SK-N-MC (cell line): ENCODE data around the gene SUSD4.
"Not testable (repeated sequence)": the region's sequence is repeated elsewhere in the genome, so short reads cannot be mapped to it uniquely, and the experiment has no call there.

ENCODE experiments used
- DNase-seq: peaks from one replicate; pipeline ENCODE4 v3.0.0-alpha.2; 2011; ENCODE audit warnings: low read depth, low spot score
- H3K27ac ChIP-seq: fragments of 200-600 bp; sonication (generic); 2 replicates; pipeline ENCODE4 v1.5.1; 2016; ENCODE audit warnings: mixed run types
- H3K36me3 ChIP-seq: fragments of 200-600 bp; sonication (generic); 2 replicates; pipeline ENCODE4 v1.6.1; 2017; ENCODE audit warnings: antibody characterized with exemption, low read length, mixed read lengths; ENCODE audit not compliant: insufficient read depth
- H3K4me3 ChIP-seq: fragments of 200-600 bp; sonication (generic); 2 replicates; pipeline ENCODE4 v1.5.1; 2016
- H3K9ac ChIP-seq: fragments of 200-600 bp; sonication (generic); 2 replicates; pipeline ENCODE4 v1.8.0; 2017; ENCODE audit warnings: mixed run types, mixed read lengths; ENCODE audit not compliant: insufficient read length
- H3K9me3 ChIP-seq: fragments of 200-600 bp; sonication (generic); 2 replicates; pipeline ENCODE4 v1.6.1; 2017; ENCODE audit warnings: low read depth, mild to moderate bottlenecking, antibody characterized with exemption, low read length, moderate library complexity, mixed read lengths
- EZH2 ChIP-seq: fragments of 200-600 bp; sonication (generic); IDR thresholded peaks from one replicate; pipeline ENCODE4 v1.6.1; 2017; ENCODE audit warnings: antibody characterized with exemption
- FOXP2 ChIP-seq: optimal IDR thresholded peaks from 2 replicates; pipeline ENCODE3; 2011; ENCODE audit warnings: mild to moderate bottlenecking, moderate library complexity; ENCODE audit not compliant: insufficient read depth; ENCODE audit errors: extremely low read length, control extremely low read depth
- POLR2AphosphoS5 ChIP-seq: IDR thresholded peaks from 2 replicates; pipeline ENCODE4 v1.6.1; 2012; ENCODE audit warnings: mild to moderate bottlenecking, low read depth, low read length, borderline replicate concordance

The SUSD4 gene

GRCh38 chr1:223261914-223262313 lies 102.1 kb downstream of the SUSD4 start:
- TF ChIP-seq FOXP2 (no peak), POLR2AphosphoS5 (no peak), EZH2 (no peak)
- Histone ChIP-seq H3K9me3 (no peaks in the 10 kb centered on the region), H3K27ac (no peak overlapping the region)

GRCh38 chr1:223260712-223261111 lies 103.3 kb downstream of the SUSD4 start:
- DNase-seq, result no peak
- H3K9ac ChIP-seq, result no peak overlapping the region
- H3K27ac ChIP-seq, result no peak overlapping the region
- TF ChIP-seq EZH2, result no peak
- TF ChIP-seq POLR2AphosphoS5, result no peak
- TF ChIP-seq FOXP2, result no peak
- H3K4me3 ChIP-seq, result no peak overlapping the region
- H3K9me3 ChIP-seq, result no peaks in the 10 kb centered on the region
- no peaks in the 10 kb centered on the region for H3K36me3 ChIP-seq

More at GRCh38 chr1:223261914-223262313, 102.1 kb downstream of the SUSD4 start:
- no peaks in the 10 kb centered on the region for H3K36me3 ChIP-seq
- H3K9ac ChIP-seq, result no peak overlapping the region
- no peak for DNase-seq
- H3K4me3 ChIP-seq, result no peak overlapping the region

- H3K27ac ChIP-seq, result no peak overlapping the region
- H3K36me3 ChIP-seq, result no peaks in the 10 kb centered on the region
- H3K9ac ChIP-seq, result no peak overlapping the region
- DNase-seq, result no peak
- TF ChIP-seq POLR2AphosphoS5, result no peak
- TF ChIP-seq EZH2, result no peak
- no peak for TF ChIP-seq FOXP2
- no peaks in the 10 kb centered on the region for H3K9me3 ChIP-seq
- no peak overlapping the region for H3K4me3 ChIP-seq
Observed at GRCh38 chr1:223259462-223259861, 104.5 kb downstream of the SUSD4 start.

GRCh38 chr1:223258751-223259198 lies 105.2 kb downstream of the SUSD4 start:
- Histone ChIP-seq H3K27ac (no peak overlapping the region), H3K36me3 (no peaks in the 10 kb centered on the region), H3K4me3 (no peak overlapping the region), H3K9me3 (no peaks in the 10 kb centered on the region), H3K9ac (no peak overlapping the region)
- no peak for TF ChIP-seq EZH2
- no peak for DNase-seq

GRCh38 chr1:223257856-223258550 lies 106.0 kb downstream of the SUSD4 start:
- Histone ChIP-seq H3K27ac (no peak overlapping the region), H3K9ac (no peak overlapping the region), H3K4me3 (no peak overlapping the region), H3K36me3 (no peaks in the 10 kb centered on the region), H3K9me3 (no peaks in the 10 kb centered on the region)
- TF ChIP-seq FOXP2, result no peak
- no peak for TF ChIP-seq POLR2AphosphoS5
- no peak for TF ChIP-seq EZH2
- no peak for DNase-seq

- no peak for DNase-seq
- H3K27ac ChIP-seq, result no peak overlapping the region
Observed at GRCh38 chr1:223256034-223256433, 107.9 kb downstream of the SUSD4 start.

GRCh38 chr1:223253916-223254315 lies 110.1 kb downstream of the SUSD4 start:
- no peak for DNase-seq
- H3K27ac ChIP-seq, result no peak overlapping the region

More at GRCh38 chr1:223256034-223256433, 107.9 kb downstream of the SUSD4 start:
- TF ChIP-seq EZH2 (no peak), FOXP2 (no peak), POLR2AphosphoS5 (no peak)
- Histone ChIP-seq H3K9ac (no peak overlapping the region), H3K4me3 (no peak overlapping the region), H3K36me3 (no peaks in the 10 kb centered on the region), H3K9me3 (no peaks in the 10 kb centered on the region)

GRCh38 chr1:223251387-223251786 lies 112.6 kb downstream of the SUSD4 start:
- not testable (repeated sequence) for H3K9ac ChIP-seq

More at GRCh38 chr1:223253916-223254315, 110.1 kb downstream of the SUSD4 start:
- no peak for TF ChIP-seq POLR2AphosphoS5
- TF ChIP-seq EZH2, result no peak
- no peak for TF ChIP-seq FOXP2
- H3K9me3 ChIP-seq, result no peaks in the 10 kb centered on the region
- H3K36me3 ChIP-seq, result no peaks in the 10 kb centered on the region
- H3K4me3 ChIP-seq, result no peak overlapping the region
- no peak overlapping the region for H3K9ac ChIP-seq

GRCh38 chr1:223250632-223251015 lies 113.4 kb downstream of the SUSD4 start:
- H3K27ac ChIP-seq, result no peak overlapping the region
- no peaks in the 10 kb centered on the region for H3K36me3 ChIP-seq
- no peak overlapping the region for H3K9ac ChIP-seq
- no peaks in the 10 kb centered on the region for H3K9me3 ChIP-seq
- TF ChIP-seq EZH2, result no peak
- no peak for TF ChIP-seq POLR2AphosphoS5
- TF ChIP-seq FOXP2, result no peak
- DNase-seq, result no peak
- no peak overlapping the region for H3K4me3 ChIP-seq

More at GRCh38 chr1:223251387-223251786, 112.6 kb downstream of the SUSD4 start:
- not testable (repeated sequence) for H3K27ac ChIP-seq, H3K4me3 ChIP-seq, DNase-seq, H3K36me3 ChIP-seq, H3K9me3 ChIP-seq
